GM21737 (cell line): ENCODE data around the gene DNAJB12.
"Not testable (repeated sequence)": the region's sequence is repeated elsewhere in the genome, so short reads cannot be mapped to it uniquely, and the experiment has no call there.

Experiments
- ATAC-seq: cut with Tn5 transposase; IDR thresholded peaks from one replicate; pipeline ENCODE4 v1.9.1; 2021; ENCODE audit warnings: mild to moderate bottlenecking, moderate library complexity; ENCODE audit not compliant: unreplicated experiment

The DNAJB12 gene

DNA sequence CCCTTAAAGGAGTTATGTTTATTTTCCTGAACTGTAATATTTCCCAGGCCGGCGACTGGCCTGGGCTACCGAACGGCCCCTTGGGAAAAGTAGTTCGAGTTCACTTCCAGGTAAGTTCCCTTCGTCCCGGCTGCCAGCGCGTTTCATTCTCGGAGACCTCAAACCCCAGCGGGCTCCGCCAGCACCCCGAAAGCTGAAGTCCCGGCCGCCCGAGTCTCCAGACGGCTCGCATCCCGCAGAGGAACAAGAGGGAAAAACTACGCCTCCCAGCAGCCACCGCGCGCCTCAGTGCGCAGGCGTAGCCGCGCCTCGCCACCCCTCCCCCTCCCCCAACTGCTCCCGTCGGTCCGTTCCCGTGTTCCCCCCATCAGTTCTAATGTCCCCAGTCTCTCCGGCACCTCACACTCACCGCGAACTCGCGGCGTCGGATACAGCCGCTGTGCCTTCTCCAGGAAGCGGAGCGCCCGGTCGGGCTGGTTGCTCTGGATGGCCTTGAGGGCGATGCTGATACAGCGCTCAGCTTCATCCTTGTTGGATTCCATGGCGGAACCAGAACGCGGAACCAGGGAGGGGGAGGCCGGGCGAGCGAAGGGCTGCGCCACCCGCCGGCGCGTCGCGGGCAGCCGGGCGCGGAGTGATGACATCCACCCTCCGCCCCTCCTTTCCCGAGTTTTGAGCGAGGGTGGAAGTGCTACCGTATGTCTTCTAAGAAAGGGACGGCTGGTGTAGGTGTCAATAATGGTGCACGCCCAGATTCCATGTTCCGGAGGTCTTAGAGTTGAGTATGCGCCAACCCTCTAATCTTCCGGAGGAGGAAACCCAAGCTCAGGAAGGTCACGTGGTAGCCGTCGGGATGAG is at the start of gene DNAJB12:
DNAJB12 (minus strand) TSS at position 564 of the 858 bp plus-strand sequence; CDS start at position 542, 22 bp downstream.
- ATAC-seq = peak; percentile 67

DNA sequence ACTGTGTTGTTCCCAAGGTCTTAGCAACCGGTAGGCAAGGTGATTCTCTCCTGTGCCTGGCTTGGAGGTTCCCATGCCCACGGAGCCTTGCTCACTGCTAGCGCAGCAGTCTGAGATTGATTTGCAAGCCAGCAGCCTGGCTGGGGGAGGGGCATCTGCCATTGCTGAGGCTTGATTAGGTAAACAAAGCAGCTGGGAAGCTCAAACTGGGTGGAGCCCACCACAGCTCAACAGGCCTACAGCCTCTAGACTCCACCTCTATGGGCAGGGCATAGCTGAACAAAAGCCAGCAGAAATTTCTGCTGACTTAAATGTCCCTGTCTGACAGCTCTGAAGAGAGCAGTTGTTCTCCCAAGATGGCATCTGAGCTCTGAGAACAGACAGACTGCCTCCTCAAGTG is 40.9 kb upstream of the DNAJB12 start:
- ATAC-seq = not testable (repeated sequence)

DNA sequence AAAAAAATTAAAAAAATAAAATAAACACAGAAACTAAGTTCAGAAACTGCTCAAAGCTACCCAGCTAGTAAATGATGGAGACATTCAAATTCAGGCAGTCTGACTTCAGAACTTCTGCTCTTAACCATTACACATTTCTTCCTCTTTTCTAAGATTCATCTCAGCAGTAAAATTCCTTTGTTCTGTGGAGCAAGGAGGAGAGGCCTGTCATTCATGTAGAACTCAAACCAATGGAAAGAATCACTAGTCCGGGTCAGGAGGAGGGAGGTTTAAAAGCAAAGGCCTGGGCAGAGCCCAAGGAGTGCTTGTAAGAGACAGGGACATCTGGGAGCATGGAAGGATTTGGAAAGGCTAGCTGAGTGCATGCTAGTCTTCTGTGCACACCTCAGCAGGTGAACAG is 37.9 kb upstream of the DNAJB12 start:
- ATAC-seq = no peak

DNA sequence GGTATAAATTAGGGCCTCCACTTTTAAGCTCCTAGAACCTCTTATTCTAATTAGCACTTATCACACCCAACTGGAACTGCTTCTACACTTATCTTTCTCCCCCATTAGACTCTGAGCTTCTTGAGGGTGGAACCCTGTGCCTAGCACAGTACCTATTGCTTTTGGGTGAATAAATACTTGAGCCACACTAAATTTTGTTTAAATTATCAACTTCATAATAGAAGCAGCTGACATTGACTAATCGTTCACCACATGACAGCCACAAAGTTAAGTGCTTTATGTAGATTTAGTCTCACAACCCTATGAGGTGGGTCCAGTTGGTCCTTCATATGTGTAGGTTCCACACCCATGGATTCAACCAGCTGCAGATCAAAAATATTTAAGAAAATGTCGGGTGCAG is 36.0 kb upstream of the DNAJB12 start:
- no peak for ATAC-seq

GRCh38 chr10:72389716-72390115 is 35.0 kb upstream of the DNAJB12 start:
- ATAC-seq = no peak

DNA sequence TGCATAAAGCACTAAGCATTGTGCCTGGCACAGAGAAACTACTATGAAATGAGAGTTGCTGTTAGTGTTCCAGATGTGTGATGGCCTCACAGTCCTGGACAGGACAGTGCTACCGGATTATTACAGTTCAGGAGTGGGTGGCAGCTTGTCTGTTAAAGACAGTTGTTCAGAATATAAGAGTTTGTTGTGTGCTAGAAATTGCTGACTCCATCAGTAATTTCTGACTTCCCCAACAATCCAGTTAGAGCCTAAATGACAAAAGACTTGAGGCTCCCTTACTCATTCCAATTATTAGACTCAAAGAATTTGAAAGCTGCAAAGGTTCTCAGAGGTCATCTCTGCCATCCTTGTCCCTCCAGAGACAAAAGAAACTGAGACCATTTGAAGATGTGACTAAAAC is 34.3 kb upstream of the DNAJB12 start:
- ATAC-seq = no peak

DNA sequence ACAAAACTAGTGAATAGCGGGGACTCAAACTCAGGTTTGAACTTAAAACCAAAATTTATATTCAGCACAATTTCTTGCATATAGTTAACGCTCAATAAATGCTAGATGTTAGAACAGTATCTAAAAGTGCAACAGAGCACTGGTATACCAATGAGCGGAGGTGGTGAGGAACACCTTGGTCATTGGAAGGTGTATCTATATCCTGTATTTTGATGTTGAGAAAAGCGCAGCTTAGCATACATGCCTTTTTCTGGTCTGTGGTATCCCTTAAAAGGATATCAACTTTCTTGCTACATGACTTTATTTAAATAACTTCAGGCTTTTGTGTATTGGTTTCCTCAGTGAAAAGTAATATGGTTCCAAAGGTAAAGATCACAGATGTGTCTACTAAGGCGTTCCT is 33.3 kb upstream of the DNAJB12 start:
- ATAC-seq = no peak

- no peak for ATAC-seq
Measured at GRCh38 chr10:72386916-72387586, 32.3 kb upstream of the DNAJB12 start.

GRCh38 chr10:72385724-72386123 is 31.0 kb upstream of the DNAJB12 start:
- ATAC-seq = no peak

GRCh38 chr10:72384982-72385381 is 30.3 kb upstream of the DNAJB12 start:
- ATAC-seq = not testable (repeated sequence)

GRCh38 chr10:72379776-72380175 is 25.1 kb upstream of the DNAJB12 start:
- no peak for ATAC-seq

DNA sequence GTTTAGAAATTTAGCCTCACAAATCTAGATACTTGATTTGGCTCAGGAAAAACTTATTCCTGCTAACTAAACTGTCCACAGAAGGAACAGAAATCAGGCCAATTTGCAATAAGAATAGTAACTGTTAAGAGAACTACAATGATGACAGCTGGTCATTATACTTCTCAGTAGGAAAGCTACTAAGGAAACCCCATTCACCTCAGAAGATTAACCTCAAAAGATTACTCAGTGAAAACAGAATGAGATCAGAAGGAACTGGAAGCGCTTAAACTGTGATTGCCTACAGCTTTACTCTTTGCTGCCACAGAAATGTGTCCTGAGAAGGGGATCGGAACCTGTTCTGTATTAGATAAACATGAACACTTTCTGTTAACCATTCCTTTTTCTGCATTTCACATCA is 24.3 kb upstream of the DNAJB12 start:
- ATAC-seq = no peak

- ATAC-seq = no peak
Measured at GRCh38 chr10:72375585-72375984, 20.9 kb upstream of the DNAJB12 start.

DNA sequence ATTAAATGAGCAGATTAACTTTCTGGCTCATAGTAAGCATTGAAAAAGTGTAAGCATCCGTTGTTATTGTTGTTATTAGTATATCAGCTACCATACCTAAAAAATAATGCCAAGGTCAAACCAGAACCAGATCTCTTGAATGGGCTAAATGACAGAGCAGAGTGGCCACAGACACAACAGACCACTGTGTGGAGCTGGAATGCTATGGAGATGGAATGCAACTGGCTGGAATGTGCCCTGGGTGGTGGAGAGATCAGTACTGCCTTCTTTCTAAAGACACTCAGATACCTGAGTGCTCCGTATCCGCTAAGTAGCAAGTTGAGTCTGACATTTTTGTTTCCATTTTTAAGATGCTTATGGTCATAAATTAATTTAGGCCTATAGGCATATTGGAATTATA is 20.5 kb upstream of the DNAJB12 start:
- no peak for ATAC-seq

- ATAC-seq = no peak
Measured at GRCh38 chr10:72370201-72370722, 15.5 kb upstream of the DNAJB12 start.

DNA sequence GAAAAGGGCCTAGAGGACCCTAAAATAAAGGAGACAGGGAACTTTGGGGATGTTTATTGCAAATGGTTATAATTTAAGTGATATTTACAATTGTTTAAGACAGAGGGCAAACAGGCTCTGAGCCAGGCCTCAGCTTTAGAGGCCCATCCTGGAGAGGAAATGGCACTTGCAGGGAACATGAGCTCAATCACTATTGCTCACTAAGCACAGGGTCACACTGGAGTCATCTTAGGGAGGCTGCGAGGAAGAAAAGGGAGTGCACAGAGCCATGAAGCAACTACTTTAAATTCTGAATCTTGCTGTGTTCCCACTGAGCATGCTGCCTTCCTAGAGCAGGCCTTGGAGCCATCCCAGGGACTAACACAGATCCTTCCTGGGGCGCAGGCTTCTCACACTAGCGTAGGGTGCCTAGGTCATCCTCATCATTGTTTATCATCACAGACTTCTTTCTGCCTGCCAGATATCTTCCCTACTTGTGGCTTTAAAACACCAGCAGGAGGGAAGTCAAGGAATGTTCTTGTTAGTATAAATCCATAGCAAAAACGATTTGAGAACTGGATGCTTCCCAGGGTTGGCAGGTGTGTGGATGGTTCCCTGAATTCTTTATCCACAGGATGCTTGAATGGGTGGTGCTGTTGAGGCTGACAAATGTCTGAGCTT is 12.7 kb upstream of the DNAJB12 start:
- no peak for ATAC-seq

DNA sequence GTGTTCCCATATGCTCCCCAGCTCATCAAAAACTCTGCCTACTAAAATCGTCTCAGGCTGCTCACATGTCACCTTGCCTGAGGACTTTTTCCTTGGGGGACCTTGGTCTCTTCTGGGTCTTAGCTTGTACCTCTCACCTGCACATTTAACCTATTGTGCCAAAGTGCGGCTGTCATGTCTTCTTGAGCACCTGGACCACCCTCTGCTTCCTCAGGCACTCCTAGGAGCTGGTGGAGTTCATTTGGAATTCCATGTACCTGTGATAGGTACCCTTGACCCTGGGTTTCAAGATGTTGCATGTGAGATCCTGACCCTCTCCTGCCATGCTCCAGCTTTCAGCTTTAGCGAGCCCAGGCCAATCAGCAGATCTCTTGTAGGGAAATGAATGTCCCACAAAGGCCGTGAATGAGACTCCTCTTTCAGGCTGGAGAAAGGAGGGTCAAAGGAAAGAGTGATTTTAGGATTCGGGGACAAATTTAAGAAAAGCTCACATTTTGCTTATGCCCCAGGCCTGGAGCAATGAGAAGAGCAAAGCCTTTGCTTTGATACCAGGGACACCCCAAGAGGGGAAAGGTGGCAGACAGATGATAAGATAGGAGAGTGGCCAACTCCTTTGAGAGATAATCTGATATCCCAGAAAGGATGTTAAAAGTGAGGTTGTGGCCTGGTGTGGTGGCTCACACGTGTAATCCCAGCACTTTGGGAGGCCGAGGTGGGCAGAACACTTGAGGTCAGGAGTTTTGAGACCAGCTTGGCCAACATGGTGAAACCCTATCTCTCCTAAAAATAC is 10.6 kb upstream of the DNAJB12 start:
- no peak for ATAC-seq

GRCh38 chr10:72364239-72364777 is 9.6 kb upstream of the DNAJB12 start:
- ATAC-seq = peak; percentile 78

GRCh38 chr10:72356987-72357386 is 2.3 kb upstream of the DNAJB12 start:
- no peak for ATAC-seq

GRCh38 chr10:72356115-72356514 is 1.4 kb upstream of the DNAJB12 start:
- ATAC-seq = no peak

DNA sequence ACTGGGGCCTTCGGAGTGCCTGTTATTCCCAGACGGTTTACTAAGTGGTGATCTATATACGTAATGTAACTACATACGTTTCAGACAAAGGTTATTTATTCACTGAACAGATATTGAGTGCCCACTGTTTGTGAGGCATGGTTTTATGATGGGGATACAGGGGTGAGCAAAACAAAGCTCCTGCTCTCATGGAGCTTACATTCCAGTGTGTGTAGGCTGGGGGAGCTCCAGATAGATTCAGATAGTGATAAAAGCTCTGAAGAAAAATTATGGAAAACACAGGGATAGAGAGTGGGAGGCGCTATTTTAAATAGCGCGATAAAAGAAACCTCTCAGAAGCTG is 466 bp upstream of the DNAJB12 start:
- no peak for ATAC-seq
